Left lung (tissue), 10 donors: ENCODE results near the gene NABP1. TPM values are rescaled to one million over a fixed set of nuclear protein-coding genes. Genes with fewer than 3 reads are reported as not detected.

ENCODE experiments used
- ATAC-seq: fragments of 200-7000 bp; cut with Tn5 transposase; one replicate; pipeline ENCODE4 v1.9.1; 2020; ENCODE audit warnings: moderate library complexity
- DNase-seq, 4 donors: peaks; one replicate each; pipeline ENCODE4 v3.0.0-alpha.2; 2013 to 2020
- H3K27ac ChIP-seq, 2 donors: fragments of 200-600 bp; sonication (generic) in 1 of 2; one replicate each; pipeline versions ENCODE4 v1.5.0 to v1.8.0; 2020 to 2021
- H3K27me3 ChIP-seq, 2 donors: fragments of 200-600 bp; sonication (generic) in 1 of 2; one replicate each; pipeline versions ENCODE4 v1.5.0 to v1.8.0; 2020 to 2021
- H3K36me3 ChIP-seq, 2 donors: fragments of 200-600 bp; sonication (generic) in 1 of 2; one replicate each; pipeline versions ENCODE4 v1.5.0 to v1.8.0; 2020 to 2021
- H3K4me1 ChIP-seq, 2 donors: fragments of 200-600 bp; one replicate each; pipeline ENCODE4 v1.8.0; 2021
- H3K4me3 ChIP-seq, 2 donors: fragments of 200-600 bp; sonication (generic) in 1 of 2; one replicate each; pipeline versions ENCODE4 v1.5.0 to v1.8.0; 2020 to 2021; ENCODE audit warnings: mild to moderate bottlenecking in 1 of 2
- H3K9me3 ChIP-seq, 2 donors: fragments of 200-600 bp; sonication (generic) in 1 of 2; one replicate each; pipeline versions ENCODE4 v1.5.0 to v1.8.0; 2020 to 2021
- CTCF ChIP-seq, 2 donors: fragments of 200-600 bp; sonication (generic) in 1 of 2; IDR thresholded peaks; one replicate each; pipeline versions ENCODE4 v1.5.0 to v1.8.0; 2021; ENCODE audit warnings: antibody characterized with exemption in 2 of 2
- intact Hi-C, 2 donors: fragments of 100-400 bp; cut with DNase I; formaldehyde crosslinking; loops; one replicate each; pipeline versions ENCODE4 v1.11.2 to v1.14.2; 2022
- polyA plus RNA-seq, 6 donors: library from polyadenylated mRNA; unstranded; fragments of 120-200 nt; gene quantifications; one replicate each; pipeline ENCODE4 v1.2.1, GENCODE V29; 2013; ENCODE audit not compliant: insufficient read length in 6 of 6
- total RNA-seq, 2 donors: library from RNA; stranded (reverse); fragmentation: NEBNext Ultra II Directional; extraction: Animal tissue kit (Norgen Biotek cat#: 25700); gene quantifications; one replicate each; pipeline ENCODE4 v1.2.1, GENCODE V29; 2021
- donor health status: DM: no; HTN: yes; CAD: no.
- donor health status: DM: no; HTN: no; CAD: no.

The NABP1 gene
- total and polyA plus RNA-seq, 8 donors = 12.2 to 122 (median 17.0) TPM

DNA sequence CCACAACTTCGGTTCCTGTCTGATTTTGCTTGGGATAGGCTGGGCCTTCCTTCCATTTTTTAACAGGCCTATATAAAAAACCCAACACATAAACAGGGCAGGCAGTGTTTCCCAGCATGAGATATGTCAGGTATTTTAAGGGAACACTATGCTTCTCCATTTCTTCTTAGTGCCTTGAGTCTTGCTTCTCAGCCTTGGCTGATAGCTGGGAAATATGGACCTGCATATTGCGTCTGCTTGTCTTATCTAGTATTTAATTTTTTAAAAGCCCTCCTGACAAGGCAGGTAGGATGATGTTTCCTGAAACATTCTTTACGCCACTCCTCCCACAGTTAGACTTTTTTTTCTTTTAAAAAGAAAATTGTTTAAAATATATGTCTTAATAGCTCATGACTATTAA is 45.5 kb upstream of the NABP1 start:
- no peak overlapping the region for H3K27ac ChIP-seq
- no peaks in the 10 kb centered on the region for H3K9me3 ChIP-seq
- TF ChIP-seq CTCF (IDR thresholded peaks at IDR 0.05) = no peak
- no peaks in the 10 kb centered on the region for H3K36me3 ChIP-seq
- peaks cover 8 to 13% of the 10 kb centered on the region in 2 donors for H3K4me1 ChIP-seq
- intact Hi-C loops = no loop called here
- no peaks in the 10 kb centered on the region for H3K27me3 ChIP-seq
- no peak for ATAC-seq
- DNase-seq = no peak
- H3K4me3 ChIP-seq = no peak overlapping the region

GRCh38 chr2:191634791-191635190 is 43.1 kb upstream of the NABP1 start:
- H3K4me3 ChIP-seq = no peak overlapping the region
- DNase-seq (no peak), ATAC-seq (no peak)
- H3K36me3 ChIP-seq = no peaks in the 10 kb centered on the region
- H3K4me1 ChIP-seq = peaks cover 18 to 33% of the 10 kb centered on the region in 2 donors
- H3K27me3 ChIP-seq = no peaks in the 10 kb centered on the region
- H3K27ac ChIP-seq = no peak overlapping the region
- H3K9me3 ChIP-seq = no peaks in the 10 kb centered on the region
- TF ChIP-seq CTCF (IDR thresholded peaks at IDR 0.05) = no peak
- intact Hi-C loops = no loop called here

GRCh38 chr2:191635333-191636234 is 42.4 kb upstream of the NABP1 start:
- ATAC-seq = no peak
- H3K36me3 ChIP-seq = no peaks in the 10 kb centered on the region
- peaks cover 18 to 33% of the 10 kb centered on the region in 2 donors for H3K4me1 ChIP-seq
- intact Hi-C loops = no loop called here
- no peak for TF ChIP-seq CTCF (IDR thresholded peaks at IDR 0.05)
- H3K9me3 ChIP-seq = no peaks in the 10 kb centered on the region
- DNase-seq = no peak
- H3K27ac ChIP-seq = no peak overlapping the region
- no peak overlapping the region for H3K4me3 ChIP-seq
- H3K27me3 ChIP-seq = no peaks in the 10 kb centered on the region

GRCh38 chr2:191636235-191636543 is 41.7 kb upstream of the NABP1 start:
- Histone ChIP-seq H3K36me3 (no peaks in the 10 kb centered on the region), H3K4me3 (no peak overlapping the region), H3K4me1 (peaks cover 18 to 33% of the 10 kb centered on the region in 2 donors), H3K9me3 (no peaks in the 10 kb centered on the region), H3K27ac (peak overlapping the region in 1 of 2 donors; percentile 90), H3K27me3 (no peaks in the 10 kb centered on the region)
- DNase-seq = no peak
- no peak for TF ChIP-seq CTCF (IDR thresholded peaks at IDR 0.05)
- intact Hi-C loops = no loop called here
- ATAC-seq = no peak

- no peak for DNase-seq
- H3K4me3 ChIP-seq = no peak overlapping the region
- H3K27ac ChIP-seq = peak overlapping the region in 1 of 2 donors; percentile 90
- no peaks in the 10 kb centered on the region for H3K9me3 ChIP-seq
- peaks cover 18 to 33% of the 10 kb centered on the region in 2 donors for H3K4me1 ChIP-seq
- ATAC-seq = no peak
- H3K27me3 ChIP-seq = no peaks in the 10 kb centered on the region
- H3K36me3 ChIP-seq = no peaks in the 10 kb centered on the region
- TF ChIP-seq CTCF (IDR thresholded peaks at IDR 0.05) = no peak
- intact Hi-C loops = no loop called here
Observed at GRCh38 chr2:191636586-191636985, 41.4 kb upstream of the NABP1 start.
